Measurements from ENCODE around the gene ELOVL1. TPM values are rescaled to one million over a fixed set of nuclear protein-coding genes. Genes with fewer than 3 reads are reported as not detected.

The ELOVL1 gene
- total RNA-seq, 1 experiment from 2014 or later = 21.6 TPM

DNA sequence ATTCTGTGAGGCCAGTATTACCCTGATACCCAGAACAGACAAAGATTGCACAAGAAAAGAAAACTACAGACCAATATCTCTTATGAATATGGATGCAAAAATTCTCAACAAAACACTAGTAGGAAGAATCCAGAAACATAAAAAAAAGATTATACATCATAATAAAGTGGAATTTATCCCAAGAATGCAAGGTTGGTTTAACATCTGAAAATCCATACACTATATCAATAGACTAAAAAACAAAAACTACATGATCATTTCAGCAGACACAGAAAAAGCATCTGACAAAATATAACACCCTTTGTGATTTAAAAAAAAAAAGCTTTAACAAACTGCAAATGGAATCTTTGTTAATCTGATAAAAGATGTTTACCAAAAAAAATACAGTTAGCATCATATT lies 42.4 kb downstream of the ELOVL1 start:
- no peak overlapping the region for H2BK20ac ChIP-seq (ENCODE audit: low read depth, low read length, poor library complexity, severe bottlenecking)
- no peak overlapping the region for H2AFZ ChIP-seq (ENCODE audit: low read length)
- no peak overlapping the region for H3K14ac ChIP-seq (ENCODE audit: insufficient read depth, low read length)
- H3T11ph ChIP-seq (ENCODE audit: low read length) = no peak overlapping the region
- H2BK15ac ChIP-seq (ENCODE audit: low read depth, low read length) = no peak overlapping the region
- H3K27me3 ChIP-seq (ENCODE audit: insufficient read depth, low read length) = no peaks in the 10 kb centered on the region
- no peak overlapping the region for H2BK5ac ChIP-seq (ENCODE audit: insufficient read length, low read length)
- no peak overlapping the region for H4K8ac ChIP-seq (replicated peaks; ENCODE audit: insufficient read length, low read depth, low read length)
- H3K9me3 Mint-ChIP-seq = peaks cover 22 to 30% of the 10 kb centered on the region in 2 experiments
- H3K23me2 ChIP-seq (ENCODE audit: insufficient read length, low read depth, low read length, poor library complexity, severe bottlenecking) = no peaks in the 10 kb centered on the region
- TF ChIP-seq, protein P1, sequence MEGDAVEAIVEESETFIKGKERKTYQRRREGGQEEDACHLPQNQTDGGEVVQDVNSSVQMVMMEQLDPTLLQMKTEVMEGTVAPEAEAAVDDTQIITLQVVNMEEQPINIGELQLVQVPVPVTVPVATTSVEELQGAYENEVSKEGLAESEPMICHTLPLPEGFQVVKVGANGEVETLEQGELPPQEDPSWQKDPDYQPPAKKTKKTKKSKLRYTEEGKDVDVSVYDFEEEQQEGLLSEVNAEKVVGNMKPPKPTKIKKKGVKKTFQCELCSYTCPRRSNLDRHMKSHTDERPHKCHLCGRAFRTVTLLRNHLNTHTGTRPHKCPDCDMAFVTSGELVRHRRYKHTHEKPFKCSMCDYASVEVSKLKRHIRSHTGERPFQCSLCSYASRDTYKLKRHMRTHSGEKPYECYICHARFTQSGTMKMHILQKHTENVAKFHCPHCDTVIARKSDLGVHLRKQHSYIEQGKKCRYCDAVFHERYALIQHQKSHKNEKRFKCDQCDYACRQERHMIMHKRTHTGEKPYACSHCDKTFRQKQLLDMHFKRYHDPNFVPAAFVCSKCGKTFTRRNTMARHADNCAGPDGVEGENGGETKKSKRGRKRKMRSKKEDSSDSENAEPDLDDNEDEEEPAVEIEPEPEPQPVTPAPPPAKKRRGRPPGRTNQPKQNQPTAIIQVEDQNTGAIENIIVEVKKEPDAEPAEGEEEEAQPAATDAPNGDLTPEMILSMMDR (conservative IDR thresholded peaks at IDR 0.05) = no peak
- no peak overlapping the region for H2BK12ac ChIP-seq (ENCODE audit: insufficient read length, low read depth, low read length)
- H3K27ac ChIP-seq (ENCODE audit: insufficient read length, low read depth, low read length) = no peak overlapping the region
- H2AK5ac ChIP-seq (ENCODE audit: insufficient read length, low read length) = no peak overlapping the region
- H3K4me3 Mint-ChIP-seq = no peak overlapping the region
- peaks cover 0 to 8% (median 5%) of the 10 kb centered on the region in 3 experiments; a peak in 6 of 7 replicates for H3K36me3 Mint-ChIP-seq (ENCODE audit: insufficient read depth in 1 of 3, low read depth in 3 of 3)
- H4K5ac ChIP-seq (ENCODE audit: insufficient read length, low read depth, low read length) = no peak overlapping the region
- H3K9ac ChIP-seq (ENCODE audit: extremely low read depth, insufficient read length, low read length) = no peak overlapping the region
- H3K4me2 ChIP-seq (ENCODE audit: insufficient read depth, insufficient read length, low read length) = no peak overlapping the region
- H2BK120ac ChIP-seq (ENCODE audit: low read depth, low read length, poor library complexity, severe bottlenecking) = no peak overlapping the region
- no peak overlapping the region for H3K18ac ChIP-seq (ENCODE audit: insufficient read length, low read depth, low read length)
- peaks cover 15% of the 10 kb centered on the region in 2 experiments for H3K4me1 Mint-ChIP-seq
- no peak overlapping the region for H3K56ac ChIP-seq (ENCODE audit: insufficient read length, low read depth, low read length)
- no peaks in the 10 kb centered on the region for H3K9me3 ChIP-seq (ENCODE audit: control insufficient read depth, low read depth, low read length)
- no peaks in the 10 kb centered on the region for H3K4me1 ChIP-seq (ENCODE audit: insufficient read depth, low read length)
- no peak overlapping the region for H4K91ac ChIP-seq (ENCODE audit: insufficient read length, low read depth, low read length)
- no peak overlapping the region for H3K27ac Mint-ChIP-seq
- H3K79me2 ChIP-seq (ENCODE audit: insufficient read depth, low read length) = no peaks in the 10 kb centered on the region
- no peaks in the 10 kb centered on the region for H4K20me1 ChIP-seq (ENCODE audit: control insufficient read depth, insufficient read depth, insufficient read length)
- H3K27me3 Mint-ChIP-seq (ENCODE audit: low read depth) = no peaks in the 10 kb centered on the region; the same call in 1 of the 2 replicates
- no peak for DNase-seq
- no peak overlapping the region for H3K23ac ChIP-seq (ENCODE audit: insufficient read length, low read depth, low read length)
- H3K4ac ChIP-seq (ENCODE audit: low read depth, low read length) = no peak overlapping the region
- no peaks in the 10 kb centered on the region for H3K79me1 ChIP-seq (ENCODE audit: insufficient read depth, low read depth, low read length, poor library complexity, severe bottlenecking)
